Hepatocyte (in vitro differentiated cells): ENCODE results near the gene ANO5.
A peak's percentile ranks its signal among the peaks of the same experiment; 100 is the strongest.

ENCODE experiments used
- EZH2phosphoT487 ChIP-seq: fragments of 200-600 bp; sonication (generic); IDR thresholded peaks from one replicate; pipeline ENCODE4 v1.6.1; 2018; ENCODE audit warnings: antibody characterized with exemption, mild to moderate bottlenecking, low read depth, moderate library complexity; ENCODE audit not compliant: unreplicated experiment, severe bottlenecking
- TF ChIP-seq, protein P1 (sequence below): fragments of 200-600 bp; sonication (generic); IDR thresholded peaks from 2 replicates; pipeline ENCODE4 v1.5.1; 2016; ENCODE audit warnings: antibody characterized with exemption, mild to moderate bottlenecking; ENCODE audit not compliant: poor library complexity

DNA sequence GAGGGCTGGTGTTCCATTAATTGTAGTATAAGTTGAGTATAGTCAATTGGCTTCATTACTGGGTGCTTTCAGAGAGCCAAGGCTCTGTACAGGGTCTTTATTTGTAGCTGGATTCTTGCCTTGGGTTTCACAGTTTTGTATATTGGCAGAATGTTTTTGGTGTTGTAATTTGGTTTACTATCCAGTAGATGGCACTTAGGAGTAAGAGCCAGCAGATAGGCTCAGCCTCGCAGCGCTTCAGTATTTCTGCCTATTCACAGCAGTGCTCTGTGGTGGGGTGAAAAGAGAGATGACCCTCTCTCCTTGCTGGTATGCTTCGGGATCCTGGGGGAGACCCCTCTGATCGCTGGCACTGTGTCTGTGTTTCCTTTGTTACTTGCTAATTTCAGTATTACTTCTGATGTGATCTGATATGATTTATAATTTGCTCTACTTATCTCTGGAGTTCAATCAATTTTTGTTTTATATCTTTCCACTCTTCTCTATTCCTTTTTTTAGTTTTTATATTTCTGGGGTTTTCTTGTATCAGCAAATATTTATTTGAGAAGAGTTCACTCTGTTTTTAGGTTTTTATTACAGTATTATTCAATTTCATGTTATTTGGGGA is 52.2 kb downstream of the ANO5 start:
- TF ChIP-seq, protein P1, sequence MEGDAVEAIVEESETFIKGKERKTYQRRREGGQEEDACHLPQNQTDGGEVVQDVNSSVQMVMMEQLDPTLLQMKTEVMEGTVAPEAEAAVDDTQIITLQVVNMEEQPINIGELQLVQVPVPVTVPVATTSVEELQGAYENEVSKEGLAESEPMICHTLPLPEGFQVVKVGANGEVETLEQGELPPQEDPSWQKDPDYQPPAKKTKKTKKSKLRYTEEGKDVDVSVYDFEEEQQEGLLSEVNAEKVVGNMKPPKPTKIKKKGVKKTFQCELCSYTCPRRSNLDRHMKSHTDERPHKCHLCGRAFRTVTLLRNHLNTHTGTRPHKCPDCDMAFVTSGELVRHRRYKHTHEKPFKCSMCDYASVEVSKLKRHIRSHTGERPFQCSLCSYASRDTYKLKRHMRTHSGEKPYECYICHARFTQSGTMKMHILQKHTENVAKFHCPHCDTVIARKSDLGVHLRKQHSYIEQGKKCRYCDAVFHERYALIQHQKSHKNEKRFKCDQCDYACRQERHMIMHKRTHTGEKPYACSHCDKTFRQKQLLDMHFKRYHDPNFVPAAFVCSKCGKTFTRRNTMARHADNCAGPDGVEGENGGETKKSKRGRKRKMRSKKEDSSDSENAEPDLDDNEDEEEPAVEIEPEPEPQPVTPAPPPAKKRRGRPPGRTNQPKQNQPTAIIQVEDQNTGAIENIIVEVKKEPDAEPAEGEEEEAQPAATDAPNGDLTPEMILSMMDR, result peak; percentile 64
- TF ChIP-seq EZH2phosphoT487, result no peak
